NCI-H524 treated with DMSO at 0.1 percent for 48 hours (cell line): ENCODE measurements around the gene AGGF1.
"Not testable (repeated sequence)": the region's sequence is repeated elsewhere in the genome, so short reads cannot be mapped to it uniquely, and the experiment has no call there.

Experiments used
- DNase-seq: peaks from one replicate; lab custom pipeline; 2025; lab: John Stamatoyannopoulos, UW

Gene AGGF1

GRCh38 chr5:77087484-77088261 lies 57.5 kb downstream of the AGGF1 start:
- no peak for DNase-seq

- no peak for DNase-seq
These were observed 65.0 kb downstream of the AGGF1 start for GRCh38 chr5:77095189-77095588.

GRCh38 chr5:77101298-77101697 lies 71.1 kb downstream of the AGGF1 start:
- no peak for DNase-seq

GRCh38 chr5:77102549-77102948 lies 72.3 kb downstream of the AGGF1 start:
- no peak for DNase-seq

GRCh38 chr5:77103457-77103856 lies 73.3 kb downstream of the AGGF1 start:
- DNase-seq: no peak

GRCh38 chr5:77104813-77105212 lies 74.6 kb downstream of the AGGF1 start:
- DNase-seq: no peak

- not testable (repeated sequence) for DNase-seq
These were observed 76.8 kb downstream of the AGGF1 start for GRCh38 chr5:77107035-77107434.
